ENCODE results near the gene FAM210A. TPM values are rescaled to one million over a fixed set of nuclear protein-coding genes. Genes with fewer than 3 reads are reported as not detected.

FAM210A gene
- total and polyA plus RNA-seq, 4 donors: 3.5 to 14.7 (median 11.2) TPM

GRCh38 chr18:13630716-13631268 lies 95.6 kb downstream of the FAM210A start:
- H3K9me3 ChIP-seq (ENCODE audit: control insufficient read depth, low read length): no peaks in the 10 kb centered on the region
- DNase-seq: no peak
- WGBS, 2 donors: 83 to 85% methylated on average over 7 of the region's 7 CpGs
- no peak overlapping the region for H3K27ac ChIP-seq (ENCODE audit: low read depth in 1 of 2, low read length in 2 of 2)
- no peak overlapping the region for H3K4me3 ChIP-seq (ENCODE audit: low read length in 2 of 2)
- no peaks in the 10 kb centered on the region for H3K27me3 ChIP-seq (ENCODE audit: control insufficient read depth in 1 of 2, insufficient read depth in 2 of 2, low read length in 1 of 2)
- intact Hi-C loops (cut with DNase I): loop anchor here (5.0 kb wide), 1 partner anchor 413 kb away; the partner anchor contains the start of gene LDLRAD4 (in 2 of the 2)
- ATAC-seq (ENCODE audit: low FRiP score): no peak
- no peaks in the 10 kb centered on the region for H3K36me3 ChIP-seq (ENCODE audit: control insufficient read depth in 1 of 2, insufficient read depth in 2 of 2, low read length in 1 of 2)
- no peaks in the 10 kb centered on the region for H3K4me1 ChIP-seq (ENCODE audit: control insufficient read depth in 1 of 2, insufficient read depth in 2 of 2, low read length in 2 of 2)

DNA sequence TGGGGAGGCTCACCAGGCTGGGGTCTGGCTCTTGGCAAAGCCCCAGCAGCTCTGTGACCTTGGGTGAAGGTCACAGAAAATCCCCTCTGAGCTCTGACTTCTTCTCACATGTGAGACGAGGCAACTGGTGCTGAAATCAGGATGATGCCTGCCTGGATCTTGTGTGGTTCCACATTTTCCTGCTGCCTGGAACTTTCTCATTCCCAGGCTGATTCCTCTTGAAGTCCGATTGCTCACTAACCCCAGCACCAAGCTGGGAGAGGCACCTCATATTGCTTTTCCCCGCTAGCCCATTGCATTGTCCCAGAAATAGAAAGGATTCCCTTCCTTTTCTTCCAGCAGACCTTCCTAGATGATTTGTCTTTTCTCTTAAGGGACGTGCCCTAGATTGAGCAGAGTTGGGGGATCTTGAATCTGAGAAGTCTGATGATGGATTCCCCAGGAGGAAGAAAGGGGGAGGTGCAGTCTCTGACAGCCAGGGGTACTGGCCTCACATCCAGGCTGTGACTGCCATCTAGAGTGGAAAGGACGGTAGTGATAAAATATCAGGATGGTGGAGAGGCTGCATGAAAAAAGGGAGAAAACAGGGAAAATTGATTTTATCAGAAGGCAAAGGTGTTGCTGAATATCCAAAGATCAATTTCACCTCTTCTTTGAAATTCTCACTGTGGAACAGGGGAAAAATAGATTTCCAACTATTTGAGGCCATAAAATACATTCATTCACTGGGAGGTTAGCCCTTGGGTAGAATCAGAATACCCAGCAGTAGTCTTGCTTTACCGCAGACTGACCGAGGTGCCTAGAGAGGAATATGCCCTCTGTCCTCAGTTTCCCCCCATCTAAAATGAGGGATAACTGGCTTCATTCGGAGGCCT lies 96.3 kb downstream of the FAM210A start:
- no peak for DNase-seq
- H3K4me3 ChIP-seq (ENCODE audit: low read length in 2 of 2): no peak overlapping the region
- ATAC-seq (ENCODE audit: low FRiP score): peak; percentile 82

DNA sequence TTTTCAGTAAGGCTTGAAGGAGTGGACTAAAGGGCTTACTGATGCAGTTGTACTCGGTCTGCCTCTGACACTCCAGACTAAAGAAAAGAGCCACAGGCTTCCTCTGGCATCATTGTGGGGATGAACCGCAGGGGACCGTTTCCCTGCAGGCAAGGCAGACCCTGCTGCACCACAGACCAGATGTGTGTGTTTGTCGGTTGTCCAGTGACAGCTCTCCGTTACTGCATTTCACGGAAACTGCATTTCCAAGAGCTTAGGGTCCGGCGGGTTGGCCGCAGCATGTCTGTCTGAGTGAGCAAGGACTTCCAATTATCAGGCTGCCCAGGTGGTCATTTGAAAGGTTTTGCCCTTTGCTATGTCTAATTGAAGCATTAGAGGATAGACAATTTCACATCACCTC lies 98.1 kb downstream of the FAM210A start:
- Histone ChIP-seq H3K27me3 (ENCODE audit: control insufficient read depth in 1 of 2, insufficient read depth in 2 of 2, low read length in 1 of 2) (no peaks in the 10 kb centered on the region), H3K4me1 (ENCODE audit: control insufficient read depth in 1 of 2, insufficient read depth in 2 of 2, low read length in 2 of 2) (no peaks in the 10 kb centered on the region), H3K27ac (ENCODE audit: low read depth in 1 of 2, low read length in 2 of 2) (no peak overlapping the region), H3K9me3 (ENCODE audit: control insufficient read depth, low read length) (no peaks in the 10 kb centered on the region), H3K36me3 (ENCODE audit: control insufficient read depth in 1 of 2, insufficient read depth in 2 of 2, low read length in 1 of 2) (no peaks in the 10 kb centered on the region), H3K4me3 (ENCODE audit: low read length in 2 of 2) (no peak overlapping the region)
- intact Hi-C loops (cut with DNase I): no loop called here
- ATAC-seq (ENCODE audit: low FRiP score): no peak
- DNase-seq: no peak
- WGBS, 2 donors: 75 to 77% methylated on average over 9 of the region's 9 CpGs

More for the DNA sequence above, 96.3 kb downstream of the FAM210A start:
- Histone ChIP-seq H3K4me1 (ENCODE audit: control insufficient read depth in 1 of 2, insufficient read depth in 2 of 2, low read length in 2 of 2) (no peaks in the 10 kb centered on the region), H3K9me3 (ENCODE audit: control insufficient read depth, low read length) (no peaks in the 10 kb centered on the region), H3K36me3 (ENCODE audit: control insufficient read depth in 1 of 2, insufficient read depth in 2 of 2, low read length in 1 of 2) (no peaks in the 10 kb centered on the region), H3K27ac (ENCODE audit: low read depth in 1 of 2, low read length in 2 of 2) (no peak overlapping the region), H3K27me3 (ENCODE audit: control insufficient read depth in 1 of 2, insufficient read depth in 2 of 2, low read length in 1 of 2) (no peaks in the 10 kb centered on the region)
- 42 to 45% methylated on average over 8 of the region's 8 CpGs for WGBS, 2 donors
- intact Hi-C loops (cut with DNase I): loop anchor here (5.0 kb wide), 1 partner anchor 413 kb away; the partner anchor contains the start of gene LDLRAD4 (in 2 of the 2)

- Histone ChIP-seq H3K4me3 (ENCODE audit: low read length in 2 of 2) (no peak overlapping the region), H3K27ac (ENCODE audit: low read depth in 1 of 2, low read length in 2 of 2) (no peak overlapping the region), H3K27me3 (ENCODE audit: control insufficient read depth in 1 of 2, insufficient read depth in 2 of 2, low read length in 1 of 2) (no peaks in the 10 kb centered on the region), H3K9me3 (ENCODE audit: control insufficient read depth, low read length) (no peaks in the 10 kb centered on the region), H3K36me3 (ENCODE audit: control insufficient read depth in 1 of 2, insufficient read depth in 2 of 2, low read length in 1 of 2) (no peaks in the 10 kb centered on the region), H3K4me1 (ENCODE audit: control insufficient read depth in 1 of 2, insufficient read depth in 2 of 2, low read length in 2 of 2) (no peaks in the 10 kb centered on the region)
- ATAC-seq (ENCODE audit: low FRiP score) (no peak), DNase-seq (no peak)
- intact Hi-C loops (cut with DNase I): no loop called here
- WGBS, 2 donors: 86 to 89% methylated on average over 8 of the region's 8 CpGs
Measured at GRCh38 chr18:13627639-13628038, 98.7 kb downstream of the FAM210A start.

- H3K27ac ChIP-seq (ENCODE audit: low read depth in 1 of 2, low read length in 2 of 2): no peak overlapping the region
- ATAC-seq (ENCODE audit: low FRiP score) (no peak), DNase-seq (no peak)
- no peak overlapping the region for H3K4me3 ChIP-seq (ENCODE audit: low read length in 2 of 2)
- H3K27me3 ChIP-seq (ENCODE audit: control insufficient read depth in 1 of 2, insufficient read depth in 2 of 2, low read length in 1 of 2): no peaks in the 10 kb centered on the region
- intact Hi-C loops (cut with DNase I): no loop called here
- H3K4me1 ChIP-seq (ENCODE audit: control insufficient read depth in 1 of 2, insufficient read depth in 2 of 2, low read length in 2 of 2): no peaks in the 10 kb centered on the region
- WGBS, 2 donors: 85 to 87% methylated on average over 2 of the region's 2 CpGs
- no peaks in the 10 kb centered on the region for H3K9me3 ChIP-seq (ENCODE audit: control insufficient read depth, low read length)
- H3K36me3 ChIP-seq (ENCODE audit: control insufficient read depth in 1 of 2, insufficient read depth in 2 of 2, low read length in 1 of 2): no peaks in the 10 kb centered on the region
Measured at GRCh38 chr18:13626544-13626908, 99.8 kb downstream of the FAM210A start.

- WGBS, 2 donors: 86 to 91% methylated on average over 8 of the region's 8 CpGs
- intact Hi-C loops (cut with DNase I): no loop called here
- H3K4me1 ChIP-seq (ENCODE audit: control insufficient read depth in 1 of 2, insufficient read depth in 2 of 2, low read length in 2 of 2): no peaks in the 10 kb centered on the region
- no peaks in the 10 kb centered on the region for H3K27me3 ChIP-seq (ENCODE audit: control insufficient read depth in 1 of 2, insufficient read depth in 2 of 2, low read length in 1 of 2)
- DNase-seq (no peak), ATAC-seq (ENCODE audit: low FRiP score) (no peak)
- H3K27ac ChIP-seq (ENCODE audit: low read depth in 1 of 2, low read length in 2 of 2): no peak overlapping the region
- H3K36me3 ChIP-seq (ENCODE audit: control insufficient read depth in 1 of 2, insufficient read depth in 2 of 2, low read length in 1 of 2): peaks cover 0 to 2% of the 10 kb centered on the region in 2 donors
- no peaks in the 10 kb centered on the region for H3K9me3 ChIP-seq (ENCODE audit: control insufficient read depth, low read length)
- H3K4me3 ChIP-seq (ENCODE audit: low read length in 2 of 2): no peak overlapping the region
Measured at GRCh38 chr18:13625843-13626543, 100.4 kb downstream of the FAM210A start.

DNA sequence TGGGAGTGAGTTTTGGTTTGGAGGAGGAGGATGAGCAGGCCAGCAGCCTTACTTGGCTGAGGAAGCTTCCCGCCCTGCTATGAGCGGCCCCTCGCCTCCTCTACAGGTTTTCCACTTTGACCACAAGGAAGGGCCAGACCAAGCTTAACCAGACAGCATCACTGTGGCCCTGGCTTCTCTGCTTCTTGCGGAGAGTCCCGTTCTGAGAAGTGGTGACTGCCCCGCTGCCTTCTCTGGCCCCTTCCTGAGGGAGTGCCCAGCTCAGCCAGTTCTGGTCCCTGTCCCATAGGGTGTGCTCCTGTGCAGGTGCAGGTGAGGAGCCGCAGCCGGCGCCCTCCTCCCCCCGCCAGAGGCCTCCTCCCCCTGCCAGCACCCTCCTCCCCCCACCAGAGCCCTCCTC lies 101.0 kb downstream of the FAM210A start:
- no peak for ATAC-seq (ENCODE audit: low FRiP score)
- no peaks in the 10 kb centered on the region for H3K4me1 ChIP-seq (ENCODE audit: control insufficient read depth in 1 of 2, insufficient read depth in 2 of 2, low read length in 2 of 2)
- 86 to 92% methylated on average over 7 to 10 of the region's 10 CpGs for WGBS, 2 donors
- no peaks in the 10 kb centered on the region for H3K9me3 ChIP-seq (ENCODE audit: control insufficient read depth, low read length)
- intact Hi-C loops (cut with DNase I): no loop called here
- no peak for DNase-seq
- no peaks in the 10 kb centered on the region for H3K27me3 ChIP-seq (ENCODE audit: control insufficient read depth in 1 of 2, insufficient read depth in 2 of 2, low read length in 1 of 2)
- H3K36me3 ChIP-seq (ENCODE audit: control insufficient read depth in 1 of 2, insufficient read depth in 2 of 2, low read length in 1 of 2): peaks cover 0 to 2% of the 10 kb centered on the region in 2 donors
- no peak overlapping the region for H3K4me3 ChIP-seq (ENCODE audit: low read length in 2 of 2)
- H3K27ac ChIP-seq (ENCODE audit: low read depth in 1 of 2, low read length in 2 of 2): no peak overlapping the region

GRCh38 chr18:13624563-13625237 lies 101.7 kb downstream of the FAM210A start:
- no peaks in the 10 kb centered on the region for H3K4me1 ChIP-seq (ENCODE audit: control insufficient read depth in 1 of 2, insufficient read depth in 2 of 2, low read length in 2 of 2)
- H3K9me3 ChIP-seq (ENCODE audit: control insufficient read depth, low read length): no peaks in the 10 kb centered on the region
- peaks cover 0 to 2% of the 10 kb centered on the region in 2 donors for H3K36me3 ChIP-seq (ENCODE audit: control insufficient read depth in 1 of 2, insufficient read depth in 2 of 2, low read length in 1 of 2)
- intact Hi-C loops (cut with DNase I): no loop called here
- WGBS, 2 donors: 84 to 93% methylated on average over 10 to 11 of the region's 11 CpGs
- no peak for ATAC-seq (ENCODE audit: low FRiP score)
- no peak overlapping the region for H3K4me3 ChIP-seq (ENCODE audit: low read length in 2 of 2)
- no peaks in the 10 kb centered on the region for H3K27me3 ChIP-seq (ENCODE audit: control insufficient read depth in 1 of 2, insufficient read depth in 2 of 2, low read length in 1 of 2)
- DNase-seq: no peak
- H3K27ac ChIP-seq (ENCODE audit: low read depth in 1 of 2, low read length in 2 of 2): no peak overlapping the region
